Activated CD8-positive, alpha-beta memory T cell treated with anti-CD3 and anti-CD28 coated beads for 48 hours (primary cell): ENCODE measurements around the gene DYTN.
A peak's percentile ranks its signal among the peaks of the same experiment; 100 is the strongest.

Experiments used
- DNase-seq, 3 experiments: peaks; one replicate each; pipeline ENCODE4 v3.0.0-alpha.2; 2020; ENCODE audit warnings: low read depth in 2 of 3, low spot score in 2 of 3

Gene DYTN

DNA sequence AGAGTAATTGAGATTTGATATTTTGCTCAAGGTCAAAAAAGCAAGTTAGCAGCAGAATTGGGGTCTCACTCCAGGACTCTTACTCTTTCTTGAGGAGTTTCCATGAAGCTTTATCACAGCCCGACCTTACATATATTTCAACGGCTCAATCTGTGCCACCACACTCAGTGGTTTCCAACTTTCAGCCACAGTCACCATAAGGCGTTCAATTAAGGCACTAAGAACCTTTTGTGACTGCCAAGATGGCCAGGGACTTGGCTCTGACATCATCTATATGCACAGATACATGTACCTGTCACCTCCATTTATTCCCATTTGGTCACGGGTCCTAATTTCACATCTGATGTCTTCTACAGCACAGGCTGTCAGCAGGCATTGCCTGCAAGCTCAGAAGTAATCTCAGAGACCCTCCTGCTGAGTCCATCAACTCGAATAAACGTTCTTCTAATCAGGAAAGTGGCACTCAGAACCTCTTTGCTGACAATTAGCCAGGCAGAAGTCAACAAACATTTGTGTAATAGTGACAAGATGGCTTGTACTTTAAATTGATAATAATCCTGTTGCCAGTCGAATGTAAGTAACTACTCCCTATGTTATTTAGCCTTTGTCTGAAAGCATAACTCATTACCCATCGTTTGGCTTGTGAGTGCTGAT lies 16.1 kb downstream of the DYTN start:
- DNase-seq, result no peak

DNA sequence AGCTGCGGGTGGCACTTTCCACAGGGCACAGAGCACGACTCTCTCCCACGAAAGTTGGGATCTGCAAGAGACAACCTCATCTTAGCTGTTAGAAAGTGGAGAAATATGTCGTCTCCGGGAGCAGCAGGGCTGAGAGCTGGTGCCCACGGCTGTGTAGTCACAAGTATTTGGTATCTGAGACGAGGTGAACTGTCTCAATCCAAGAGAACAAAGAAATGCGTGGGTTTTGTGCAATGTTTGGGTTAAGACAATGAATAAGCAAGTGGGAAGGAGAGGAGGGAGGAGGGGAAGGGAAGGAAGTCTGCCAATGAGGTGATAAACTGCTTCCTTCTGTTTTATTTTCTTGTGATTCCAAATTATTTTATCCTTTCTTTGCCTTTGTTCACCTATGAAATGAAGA lies 18.0 kb downstream of the DYTN start:
- DNase-seq, result no peak

DNA sequence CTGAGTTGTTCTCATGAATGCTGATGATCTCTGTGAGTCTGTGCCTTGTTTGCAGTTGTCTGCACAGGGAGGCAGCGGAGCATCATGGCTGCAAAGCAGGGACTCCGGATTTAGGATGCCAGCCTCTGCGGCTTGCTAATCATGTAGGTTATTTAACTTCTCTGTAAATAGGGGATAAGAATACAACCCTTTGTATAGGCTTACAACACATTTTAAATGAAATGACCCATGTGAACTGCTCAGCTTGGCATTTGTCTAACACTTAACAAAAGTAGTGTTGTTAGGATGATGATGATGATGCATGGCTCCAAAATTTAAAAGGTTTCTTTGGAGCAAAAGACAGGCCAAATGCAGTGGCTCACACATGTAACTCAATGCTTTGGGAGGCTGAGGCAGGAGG lies 19.4 kb downstream of the DYTN start:
- no peak for DNase-seq

DNA sequence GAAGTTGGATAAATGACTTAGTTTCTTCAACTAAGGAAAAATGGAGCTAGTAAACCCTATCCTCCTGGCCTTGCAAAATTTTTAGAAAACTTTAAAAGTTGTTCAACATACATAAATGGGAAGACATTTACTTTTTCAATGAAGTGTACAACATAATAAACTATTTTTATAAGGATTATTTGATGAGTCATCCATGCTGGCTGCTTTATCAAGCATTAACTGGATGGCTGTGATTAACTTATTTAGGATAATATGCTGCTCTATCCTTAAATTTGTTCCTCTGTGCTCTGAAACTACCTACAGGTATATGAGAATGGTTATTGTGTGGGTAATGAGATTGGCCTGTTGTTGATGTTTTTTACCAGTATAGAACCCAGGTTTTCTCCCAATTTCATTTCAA lies 21.3 kb downstream of the DYTN start:
- no peak for DNase-seq

DNA sequence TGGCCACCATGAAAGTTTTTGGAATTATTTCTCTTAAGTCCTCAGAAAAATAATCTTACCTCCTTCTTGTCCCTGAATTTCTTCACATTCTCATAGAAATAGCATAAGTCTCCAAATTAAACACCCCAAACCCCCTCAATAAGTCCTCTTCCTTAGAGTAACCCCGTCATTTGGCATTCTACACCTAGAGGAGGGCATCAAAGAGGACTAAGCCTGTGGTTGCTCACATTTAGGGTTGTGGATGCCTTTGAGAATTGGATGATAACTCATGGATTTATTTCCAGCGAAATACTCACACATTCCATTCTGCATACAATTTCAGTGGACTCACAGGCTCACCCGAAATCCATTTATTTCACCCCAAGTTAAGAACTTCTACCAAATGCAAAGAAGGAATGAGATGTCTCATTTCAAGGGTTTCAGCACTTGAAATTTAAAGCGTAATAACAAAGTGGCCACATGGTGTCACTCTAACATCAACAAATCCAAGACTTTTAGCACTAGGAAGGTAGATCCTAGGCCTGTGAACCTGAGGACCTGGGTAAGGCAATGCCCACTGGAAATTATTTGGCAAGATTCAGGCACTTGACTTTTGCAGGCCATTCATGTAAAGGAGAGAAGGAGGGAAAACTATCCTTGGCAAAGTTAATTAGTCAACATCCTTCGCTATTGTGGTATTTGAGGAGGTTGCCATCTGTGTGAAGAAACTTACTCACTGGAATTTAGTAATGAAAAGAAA lies 24.6 kb downstream of the DYTN start:
- no peak for DNase-seq

DNA sequence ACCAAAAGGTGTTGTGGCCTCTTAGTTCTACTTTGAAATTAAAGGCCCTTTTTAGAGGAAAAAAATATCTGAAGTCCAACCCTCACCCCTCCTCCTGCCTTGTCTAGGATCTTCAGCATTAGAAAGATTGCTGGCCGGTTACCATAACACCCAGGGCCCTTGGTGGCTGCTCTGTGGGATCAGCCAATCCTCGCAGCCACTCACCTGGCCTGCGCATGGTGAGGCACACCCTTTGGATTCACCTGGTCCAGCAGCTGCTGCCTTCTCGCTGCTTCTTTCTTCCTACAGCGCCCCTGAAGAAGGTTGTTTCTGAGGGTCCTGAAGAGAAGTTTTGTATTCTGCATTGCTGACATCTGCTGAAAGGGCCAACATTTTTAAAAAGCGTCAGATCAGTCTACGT lies 25.2 kb downstream of the DYTN start:
- DNase-seq, result no peak

DNA sequence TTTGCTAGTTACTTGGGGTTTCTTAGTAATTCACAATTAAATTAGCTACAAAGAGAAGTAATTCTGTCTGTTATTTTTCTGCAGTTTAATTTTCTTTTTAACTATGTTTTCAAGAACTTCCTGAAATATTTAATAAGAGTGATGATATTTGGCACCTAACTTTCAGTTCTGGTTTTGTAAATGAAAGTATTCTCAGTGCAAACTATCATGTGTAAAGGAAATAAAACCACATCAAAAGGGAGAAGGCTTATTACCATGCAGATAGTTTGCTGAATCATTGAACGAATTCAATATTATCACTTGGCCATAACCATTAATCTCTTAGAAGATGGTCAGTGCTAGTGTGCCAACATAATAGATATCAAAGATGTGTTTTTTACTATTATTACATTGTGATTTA lies 29.2 kb downstream of the DYTN start:
- DNase-seq, result no peak

DNA sequence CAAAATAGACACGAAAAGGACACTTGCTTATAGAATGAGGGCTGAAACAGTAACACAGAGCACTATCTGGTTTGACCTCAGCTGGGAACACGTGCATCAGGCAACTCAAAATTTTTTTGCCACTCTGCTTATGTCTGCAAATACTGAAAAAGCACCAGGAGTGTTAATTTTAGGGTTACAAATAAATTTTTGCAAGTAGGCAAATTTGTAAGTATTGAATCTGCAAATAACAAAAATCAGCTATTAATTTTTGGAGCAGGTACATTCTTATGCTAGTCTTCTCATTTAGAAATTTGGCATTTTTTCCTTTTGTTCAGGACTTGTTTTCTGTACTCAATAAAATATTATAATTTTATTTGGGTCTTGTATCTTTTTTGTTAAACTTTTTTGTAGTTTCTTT lies 29.7 kb downstream of the DYTN start:
- no peak for DNase-seq

DNA sequence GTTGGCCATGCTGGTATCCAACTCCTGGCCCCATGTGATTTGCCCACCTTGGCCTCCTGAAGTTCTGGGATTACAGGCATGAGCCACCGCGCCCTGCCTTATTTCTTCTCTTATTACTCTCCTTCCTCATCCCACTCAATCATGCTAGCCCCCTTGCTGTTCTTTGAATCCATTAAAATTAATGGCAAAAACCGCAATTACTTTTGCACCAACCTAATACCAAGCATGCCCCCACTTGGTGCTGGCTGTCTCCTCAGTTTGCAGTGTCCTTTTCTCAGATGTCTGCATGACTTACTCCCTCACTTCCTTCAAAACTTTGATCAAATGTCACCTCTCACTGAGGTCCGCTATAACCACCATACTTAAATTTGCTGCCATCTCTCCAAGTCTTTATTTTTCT lies 34.6 kb downstream of the DYTN start:
- DNase-seq, result no peak

DNA sequence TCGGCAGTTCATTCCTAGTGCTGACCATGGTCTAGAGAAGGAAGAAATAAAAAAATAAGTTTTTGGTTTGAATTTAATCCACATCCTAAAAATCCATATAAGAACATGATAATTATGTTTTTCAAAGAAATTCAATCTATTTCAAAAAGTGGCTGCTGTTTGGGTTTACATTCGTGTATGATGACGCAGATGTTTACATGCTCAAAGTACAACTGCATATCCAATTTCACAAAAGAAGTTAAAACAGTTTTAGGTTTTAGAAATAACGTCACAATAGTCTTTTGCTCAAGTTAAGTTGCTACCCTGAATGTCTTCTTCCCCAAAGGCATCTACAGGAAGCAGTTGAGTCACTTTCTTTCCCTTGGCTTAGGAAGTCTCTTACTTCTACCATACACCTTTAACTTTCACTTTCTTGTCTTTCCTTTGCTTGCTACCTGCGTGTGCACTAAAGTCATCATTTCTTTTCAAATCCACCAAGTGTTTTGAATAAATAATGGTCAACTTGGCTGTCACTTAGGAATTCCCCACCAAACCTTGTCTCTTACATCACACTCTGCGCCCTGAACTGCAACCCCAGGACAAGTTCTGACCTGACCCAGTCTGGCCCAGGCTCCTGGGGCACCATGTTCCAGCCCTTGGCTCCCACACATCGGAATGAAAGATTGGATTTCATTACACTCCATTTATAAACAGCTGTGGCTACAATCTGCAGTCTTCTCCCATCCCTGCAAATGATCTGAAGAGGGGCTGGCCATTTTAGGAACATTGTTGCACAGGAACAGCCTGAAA lies 47.5 kb downstream of the DYTN start:
- no peak for DNase-seq

DNA sequence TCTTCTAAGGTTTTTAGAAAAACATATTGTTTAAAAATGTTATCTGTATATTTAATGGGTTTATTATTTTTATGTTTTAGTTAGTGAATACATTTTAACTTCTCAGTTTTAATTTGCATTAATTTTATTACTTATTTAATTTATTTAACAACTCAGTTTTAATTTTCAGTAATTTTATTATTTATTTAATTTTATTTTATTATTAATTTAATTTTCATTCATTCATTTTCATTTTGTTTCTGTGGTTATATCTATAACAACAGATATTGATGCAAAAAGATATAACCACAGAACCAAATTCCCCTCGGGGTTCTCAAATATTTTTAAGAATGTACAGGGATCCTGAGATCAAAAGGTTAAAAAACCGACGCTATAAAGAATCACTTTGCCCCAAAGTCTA lies 52.9 kb downstream of the DYTN start:
- DNase-seq, result no peak

DNA sequence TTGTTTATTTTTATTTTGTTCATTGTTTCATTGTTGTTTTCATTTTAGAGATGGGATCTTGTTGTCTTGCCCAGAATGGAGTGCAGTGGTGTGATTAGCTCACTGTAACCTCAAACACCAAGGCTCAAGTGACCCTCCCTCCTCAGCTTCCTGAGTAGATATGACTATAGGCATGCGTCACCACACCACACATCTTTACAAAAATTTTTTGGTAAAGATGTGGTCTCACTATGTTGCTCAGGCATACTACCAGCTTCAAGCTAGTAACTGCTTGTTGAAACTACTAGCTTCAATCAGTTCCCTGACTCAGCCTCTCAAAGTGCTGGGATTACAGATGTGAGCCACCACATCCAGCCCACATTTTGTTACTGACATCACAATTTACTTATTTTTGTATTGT lies 61.1 kb downstream of the DYTN start:
- no peak for DNase-seq

DNA sequence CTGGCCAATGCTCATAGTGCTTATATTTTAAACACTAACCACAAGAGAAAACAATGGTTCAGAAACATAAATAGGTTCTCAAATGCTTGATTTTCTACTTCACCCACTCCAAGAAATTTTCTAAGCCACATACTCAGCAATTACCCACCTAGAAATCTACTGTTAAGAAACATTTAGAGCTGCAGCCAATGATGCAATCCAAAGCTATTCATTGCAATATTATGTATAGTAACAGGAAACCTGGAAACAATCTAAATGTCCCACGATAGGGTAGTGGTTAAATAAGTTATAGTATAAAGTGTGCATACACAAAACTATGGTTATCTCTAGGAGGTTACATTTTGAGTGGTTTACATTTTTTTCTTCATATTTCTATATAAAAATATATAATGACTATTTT lies 70.2 kb downstream of the DYTN start:
- DNase-seq, result no peak

DNA sequence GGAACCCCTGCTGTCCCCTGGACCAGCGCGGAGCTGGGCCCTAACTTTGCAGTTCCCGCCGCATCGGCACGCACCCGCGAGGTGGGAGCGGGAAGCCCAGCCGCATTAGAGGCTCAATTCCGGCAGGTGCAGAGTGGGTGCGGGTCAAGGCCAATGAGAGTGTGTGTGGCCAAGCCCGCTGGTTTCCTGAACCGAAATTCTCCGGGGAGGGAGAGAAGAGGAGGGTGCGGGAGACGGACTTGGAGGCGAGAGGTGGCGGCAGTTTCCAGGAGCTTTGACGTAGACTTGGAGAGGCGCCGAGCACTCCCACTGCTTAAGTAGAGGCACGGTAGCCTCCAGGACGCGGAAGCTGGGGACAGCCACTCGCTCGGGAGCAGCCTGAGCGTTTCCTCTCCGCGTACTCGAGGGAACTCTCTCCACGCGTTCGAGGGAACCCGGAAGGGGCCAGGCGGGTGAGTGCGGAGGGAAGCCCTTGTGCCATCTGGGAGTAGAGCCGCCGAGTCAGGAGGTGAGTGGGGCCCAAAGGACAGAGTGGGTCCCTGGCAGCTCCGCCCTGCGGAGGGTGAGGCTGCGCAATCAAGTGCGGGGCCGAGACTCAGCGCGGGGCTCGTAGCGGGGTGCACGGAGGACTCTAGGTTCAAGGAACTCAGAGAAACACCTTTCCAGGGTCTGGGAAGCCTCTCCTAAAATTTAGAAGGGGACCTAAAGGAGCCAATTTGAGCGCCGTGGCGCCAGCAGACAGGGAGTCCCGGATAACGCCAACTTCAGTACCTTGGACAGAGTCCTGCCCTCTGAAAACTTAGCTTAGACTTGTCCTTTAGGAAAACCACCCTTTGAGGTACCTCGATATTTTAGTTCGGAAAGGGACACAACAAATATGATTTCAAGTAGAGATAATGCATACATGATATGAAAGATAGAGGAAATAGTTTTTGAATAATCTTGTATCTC lies 75.8 kb downstream of the DYTN start, which contains the start of gene FAM237A:
FAM237A (plus strand) TSS at position 413 of the 951 bp plus-strand sequence. CDS start 1,750 bp downstream, outside the sequence.
- DNase-seq, result peak in 1 of 3 experiments; percentile 7

DNA sequence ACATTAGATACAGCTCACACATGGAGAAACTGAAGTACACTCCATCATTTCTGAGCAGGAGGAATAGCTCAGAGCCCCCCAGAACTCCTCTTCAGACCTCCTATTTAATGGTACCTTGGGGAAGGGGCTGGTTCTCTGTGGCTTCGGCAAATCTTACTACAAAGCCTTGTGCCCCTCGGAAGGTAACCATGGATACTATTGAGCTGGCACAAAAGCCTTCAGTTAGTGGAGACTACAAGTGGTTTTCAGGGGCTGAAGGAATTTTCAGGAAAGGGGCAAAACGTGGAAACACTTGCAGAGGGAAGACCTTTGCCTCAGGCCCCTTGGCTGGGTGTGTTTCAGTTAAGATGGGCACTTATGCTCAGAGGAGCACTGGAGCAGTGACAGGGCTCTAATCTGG lies 77.0 kb downstream of the DYTN start:
- no peak for DNase-seq

DNA sequence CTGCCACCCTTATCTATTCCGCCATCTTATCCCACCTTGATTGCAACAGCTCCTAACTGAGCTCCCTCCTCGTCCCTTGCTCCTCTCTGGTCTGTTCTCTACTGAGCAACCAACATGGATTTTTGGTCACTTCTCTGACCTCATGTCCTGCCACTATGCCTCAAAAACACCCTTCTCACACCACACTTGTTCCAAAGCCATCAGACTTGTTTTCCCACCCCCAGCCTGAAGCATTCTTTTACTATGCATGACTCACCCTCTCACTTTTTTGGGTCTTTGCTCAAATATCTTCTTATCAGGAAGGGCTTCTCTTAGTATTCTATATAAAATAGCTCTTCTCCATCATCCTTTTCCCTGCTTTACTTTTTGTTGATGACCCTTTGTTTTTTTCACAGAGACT lies 78.6 kb downstream of the DYTN start:
- no peak for DNase-seq

DNA sequence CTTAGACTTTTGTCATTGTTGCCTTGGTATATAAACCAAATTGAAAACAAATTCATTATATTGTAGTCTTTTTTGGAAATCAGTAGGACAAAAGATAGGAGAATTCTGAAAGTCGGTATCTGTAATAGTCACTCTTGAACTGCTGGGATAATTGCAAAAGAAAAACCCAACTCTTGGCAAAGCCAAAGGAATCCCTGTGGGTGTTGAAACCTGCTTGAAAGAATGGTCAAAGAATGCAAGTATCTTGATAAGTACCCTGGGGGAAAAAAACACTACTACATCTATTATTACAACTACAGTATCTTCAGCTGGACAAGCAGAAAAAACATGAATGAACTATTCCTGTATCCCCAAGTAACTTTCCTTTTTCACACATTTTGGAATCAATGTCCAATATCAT lies 83.2 kb downstream of the DYTN start:
- DNase-seq, result no peak

DNA sequence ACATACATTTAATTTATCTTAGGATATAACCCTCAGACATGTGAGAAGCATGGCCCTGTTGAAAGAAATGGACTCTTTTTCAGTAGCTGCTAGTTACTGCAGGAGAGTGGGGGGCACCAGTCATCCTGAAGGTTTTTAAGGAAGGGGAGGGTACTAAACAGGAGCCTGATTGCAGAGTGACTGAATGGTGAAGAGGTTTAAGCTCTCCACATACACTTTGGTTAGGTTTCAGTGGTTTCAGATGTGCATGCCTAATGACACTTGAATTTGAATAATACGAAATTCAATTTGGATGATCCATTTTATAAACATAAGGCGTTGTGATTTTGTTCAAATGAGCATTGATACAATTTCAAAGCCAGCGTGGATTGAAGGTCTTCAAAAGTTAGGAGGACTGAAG lies 86.9 kb downstream of the DYTN start:
- no peak for DNase-seq

DNA sequence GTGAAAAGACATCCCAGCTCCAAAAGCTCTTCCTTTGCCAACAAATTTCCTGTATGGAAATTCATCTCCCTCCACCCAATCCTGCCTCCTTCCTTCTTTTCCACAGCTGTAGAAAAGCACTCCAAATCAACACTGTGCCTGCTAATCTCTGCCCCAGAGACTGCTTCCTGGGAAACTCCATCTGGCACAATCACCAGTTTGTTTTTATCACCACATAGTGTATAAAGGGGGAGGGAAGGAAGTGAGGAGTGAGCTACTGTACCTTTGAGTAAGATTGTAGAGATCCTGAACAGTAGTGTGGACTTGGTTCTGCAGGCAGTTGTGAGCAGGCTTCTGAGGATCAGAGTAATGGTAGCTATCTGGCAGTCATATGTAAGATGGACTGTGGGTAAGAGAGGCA lies 90.6 kb downstream of the DYTN start:
- DNase-seq, result no peak

DNA sequence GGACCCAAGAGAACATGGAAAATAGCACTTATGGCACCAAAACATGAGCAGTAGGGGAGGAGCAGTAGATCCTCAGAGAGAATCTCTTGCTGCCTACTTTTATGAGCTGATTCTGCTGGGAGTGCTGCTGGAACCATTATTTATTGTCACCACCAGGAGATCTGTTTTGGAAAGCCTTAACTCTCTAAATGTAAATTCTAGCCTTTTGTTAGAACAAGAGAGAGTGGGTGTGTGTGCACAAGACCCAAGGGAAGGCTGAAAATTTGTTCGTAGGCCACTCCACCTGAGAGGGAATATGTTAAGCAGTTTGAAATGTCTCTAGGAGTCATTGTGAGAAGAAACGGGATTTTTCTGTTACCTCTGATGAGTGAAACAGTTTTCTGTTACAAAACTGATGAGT lies 92.1 kb downstream of the DYTN start:
- no peak for DNase-seq

DNA sequence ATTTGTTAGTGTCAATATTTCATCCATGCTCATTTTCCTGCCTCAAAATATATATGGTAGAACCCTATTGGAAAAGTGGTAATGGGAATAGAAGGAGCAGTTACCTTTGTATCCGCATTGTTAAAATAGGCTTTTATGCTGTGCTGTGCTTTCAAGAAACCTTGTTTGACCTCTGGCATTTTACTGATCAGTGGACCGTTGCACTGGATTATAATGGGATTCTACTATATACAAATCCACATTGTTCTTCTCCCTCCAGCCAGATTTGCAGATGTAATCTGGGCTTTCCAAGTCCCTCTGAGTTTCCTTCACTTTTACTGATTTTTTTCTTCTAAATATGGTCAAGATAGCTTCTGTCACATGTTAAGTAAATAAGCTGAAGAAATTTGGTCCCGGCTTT lies 99.2 kb downstream of the DYTN start:
- no peak for DNase-seq
